A673 (cell line): ENCODE results near the gene CELF5. TPM values are rescaled to one million over a fixed set of nuclear protein-coding genes. Genes with fewer than 3 reads are reported as not detected.

Source experiments
- BruUV-seq: library from RNA; stranded (reverse); fragments of 400-500 nt; replicated peaks from 2 replicates; lab custom pipeline; 2021; lab: Mats Ljungman, UMichigan
- CTCF ChIA-PET: fragments of 300-600 bp; sonication (Branson Sonifier 250); formaldehyde crosslinking; loops from one replicate; lab custom pipeline; 2022; ENCODE audit warnings: antibody characterized with exemption; lab: Charles Lee
- POLR2A ChIA-PET: fragments of 300-600 bp; sonication (Branson Sonifier 250); formaldehyde crosslinking; loops from one replicate; lab custom pipeline; 2022; ENCODE audit warnings: antibody characterized with exemption; ENCODE audit not compliant: low non-redundant PET; lab: Charles Lee
- DNase-seq: peaks from one replicate; pipeline ENCODE4 v3.0.0-alpha.2; 2015; ENCODE audit warnings: low spot score
- H3K27ac ChIP-seq: fragments of 200-600 bp; sonication (generic); 2 replicates; pipeline ENCODE4 v1.5.1; 2016; ENCODE audit warnings: mixed run types, low read depth, mild to moderate bottlenecking, mixed read lengths, antibody characterized with exemption, low read length; ENCODE audit not compliant: poor library complexity, severe bottlenecking
- H3K27me3 ChIP-seq: fragments of 200-600 bp; sonication (generic); replicated peaks from 2 replicates; pipeline ENCODE4 v1.6.1; 2017; ENCODE audit warnings: mixed run types, low read depth, mild to moderate bottlenecking, mixed read lengths, antibody characterized with exemption, low read length; ENCODE audit not compliant: insufficient read depth, poor library complexity
- H3K36me3 ChIP-seq: fragments of 200-600 bp; sonication (generic); 2 replicates; pipeline ENCODE4 v1.6.1; 2016; ENCODE audit warnings: mixed run types, mild to moderate bottlenecking, mixed read lengths, antibody characterized with exemption, low read length; ENCODE audit not compliant: insufficient read depth, poor library complexity, severe bottlenecking
- H3K4me1 ChIP-seq: fragments of 200-600 bp; sonication (generic); 2 replicates; pipeline ENCODE4 v1.6.1; 2017; ENCODE audit warnings: mixed run types, mild to moderate bottlenecking, mixed read lengths, antibody characterized with exemption, low read length; ENCODE audit not compliant: insufficient read depth, poor library complexity, severe bottlenecking
- H3K4me3 ChIP-seq: fragments of 200-600 bp; sonication (generic); 2 replicates; pipeline ENCODE4 v1.5.1; 2016; ENCODE audit warnings: low read depth, mixed run types, mild to moderate bottlenecking, mixed read lengths, low read length; ENCODE audit not compliant: poor library complexity, severe bottlenecking
- H3K9me3 ChIP-seq: fragments of 200-600 bp; sonication (generic); 2 replicates; pipeline ENCODE4 v1.6.1; 2016; ENCODE audit warnings: mixed run types, low read depth, mild to moderate bottlenecking, mixed read lengths, antibody characterized with exemption, low read length; ENCODE audit not compliant: poor library complexity, severe bottlenecking
- CTCF ChIP-seq: fragments of 300-800, 200-600 bp; sonication (generic); conservative IDR thresholded peaks from 2 replicates; pipeline ENCODE4 v1.5.1; 2017; ENCODE audit warnings: low read depth, mild to moderate bottlenecking, antibody characterized with exemption, low read length, moderate library complexity, mixed read lengths
- EZH2 ChIP-seq: fragments of 200-600 bp; sonication (generic); IDR thresholded peaks from 2 replicates; pipeline ENCODE4 v1.6.1; 2017; ENCODE audit warnings: borderline replicate concordance, low read depth, mild to moderate bottlenecking, mixed read lengths, antibody characterized with exemption, low read length; ENCODE audit not compliant: poor library complexity, severe bottlenecking
- intact Hi-C: fragments of 100-400 bp; cut with micrococcal nuclease; formaldehyde crosslinking; loops from one replicate; pipeline ENCODE4 v1.10.0; 2022; ENCODE audit not compliant: unreplicated experiment
- total RNA-seq: library from RNA; stranded (reverse); gene quantifications from 2 replicates; pipeline ENCODE4 v1.2.3, GENCODE V29; 2021

CELF5 gene
- total RNA-seq, 1 experiment from 2014 or later, result 3.7 TPM

DNA sequence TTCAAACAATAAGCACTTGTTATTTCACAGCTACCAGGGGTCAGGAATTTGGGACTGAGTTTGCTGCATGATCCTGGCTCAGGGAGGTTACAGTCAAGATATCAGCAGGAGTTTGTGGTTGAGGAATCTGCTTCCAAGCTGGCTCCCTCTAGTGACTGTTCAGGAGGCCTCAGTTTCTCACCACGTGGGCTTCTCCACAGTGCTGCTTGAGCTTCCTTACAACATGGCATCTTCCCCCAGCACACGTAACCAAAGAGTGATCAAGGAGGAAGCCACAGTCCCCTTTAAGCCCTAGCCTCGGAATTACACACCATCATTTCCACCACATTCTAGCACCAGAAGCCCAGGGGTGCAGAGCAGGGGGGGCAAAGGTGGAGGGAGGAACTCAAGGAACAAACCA is 28.8 kb downstream of the CELF5 start:
- no peaks in the 10 kb centered on the region for H3K27me3 ChIP-seq
- intact Hi-C loops, result no loop called here
- H3K9me3 ChIP-seq, result peaks cover 6% of the 10 kb centered on the region
- DNase-seq, result no peak
- H3K36me3 ChIP-seq, result no peaks in the 10 kb centered on the region
- H3K4me1 ChIP-seq, result peaks cover 11% of the 10 kb centered on the region
- no peak overlapping the region for H3K27ac ChIP-seq
- H3K4me3 ChIP-seq, result no peak overlapping the region
- POLR2A ChIA-PET, result no interaction called here
- TF ChIP-seq CTCF (0 out of 2 replicates have a peak, but pooled peaks have one; percentile 12), EZH2 (no peak)
- no TSS peak for BruUV-seq
- CTCF ChIA-PET, result interaction anchor here (0.6 kb wide), 1 partner anchor 13 kb away, joined by 4 read pairs; no protein-coding TSS in a partner anchor

DNA sequence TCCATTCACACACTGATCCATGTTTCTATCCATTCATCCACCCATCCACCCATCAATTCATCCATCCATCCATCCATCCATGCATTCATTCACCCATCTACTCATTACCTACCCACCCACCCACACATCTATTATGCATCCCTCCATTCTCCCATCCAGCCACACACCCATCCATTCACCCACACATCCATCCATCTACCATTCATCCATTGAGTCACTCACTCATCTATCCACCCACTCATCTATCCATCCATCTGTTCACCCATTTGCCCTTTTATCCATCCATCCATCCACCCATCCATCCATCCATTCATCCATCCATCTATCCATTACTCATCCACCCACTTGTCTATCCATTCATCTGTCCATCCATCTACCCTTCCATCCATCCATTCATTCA is 30.1 kb downstream of the CELF5 start:
- POLR2A ChIA-PET, result no interaction called here
- intact Hi-C loops, result no loop called here
- no peak overlapping the region for H3K27ac ChIP-seq
- TF ChIP-seq CTCF (no peak), EZH2 (no peak)
- BruUV-seq, result no TSS peak
- peaks cover 6% of the 10 kb centered on the region for H3K9me3 ChIP-seq
- peaks cover 3% of the 10 kb centered on the region for H3K4me1 ChIP-seq
- CTCF ChIA-PET, result no interaction called here
- H3K36me3 ChIP-seq, result no peaks in the 10 kb centered on the region
- H3K27me3 ChIP-seq, result no peaks in the 10 kb centered on the region
- no peak for DNase-seq
- H3K4me3 ChIP-seq, result no peak overlapping the region

DNA sequence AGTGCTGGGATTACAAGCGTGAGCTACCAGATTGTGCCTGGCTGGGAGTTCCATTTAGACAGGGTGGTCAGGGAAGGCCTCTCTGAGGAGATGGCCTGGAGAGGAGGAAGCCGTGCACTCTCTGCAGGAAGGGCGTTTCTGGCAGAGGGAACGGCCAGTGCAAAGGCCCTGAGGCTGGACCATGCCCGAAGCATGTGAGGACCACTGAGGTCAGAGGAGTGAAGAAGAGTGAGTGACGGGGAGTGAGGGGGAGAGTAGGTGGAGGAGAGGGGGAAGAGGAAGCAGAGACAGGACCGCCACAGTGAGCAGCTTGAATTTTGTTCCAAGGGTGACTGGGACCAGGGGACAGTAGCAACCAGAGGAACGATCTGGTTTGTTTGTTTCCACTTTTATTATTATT is 32.6 kb downstream of the CELF5 start:
- Histone ChIP-seq H3K27me3 (no peaks in the 10 kb centered on the region), H3K36me3 (no peaks in the 10 kb centered on the region), H3K4me1 (no peaks in the 10 kb centered on the region), H3K9me3 (peaks cover 6% of the 10 kb centered on the region), H3K4me3 (no peak overlapping the region), H3K27ac (no peak overlapping the region)
- CTCF ChIA-PET, result no interaction called here
- no peak for TF ChIP-seq CTCF
- no peak for TF ChIP-seq EZH2
- POLR2A ChIA-PET, result no interaction called here
- no peak for DNase-seq
- no TSS peak for BruUV-seq
- intact Hi-C loops, result no loop called here
